HepG2 (cell line): ENCODE data around the gene SMAD7. TPM values are rescaled to one million over a fixed set of nuclear protein-coding genes. Genes with fewer than 3 reads are reported as not detected.

Source experiments
- ATF4 ChIP-seq, 2 experiments: fragments of 450-650 bp in 1 of 2; sonication (generic) in 1 of 2; formaldehyde crosslinking; IDR thresholded peaks; 2 replicates each; pipeline versions ENCODE4 v1.5.0 to v1.8.0; 2020 to 2022; ENCODE audit warnings: mild to moderate bottlenecking in 1 of 2, missing genetic modification reagents in 1 of 2
- BHLHE40 ChIP-seq: IDR thresholded peaks from 2 replicates; pipeline ENCODE4 v1.6.1; 2011; ENCODE audit warnings: low read length, improper control_type of control experiment
- FOSL2 ChIP-seq: sonication (generic); formaldehyde crosslinking; IDR thresholded peaks from 2 replicates; pipeline ENCODE4 v1.4.0; 2020; ENCODE audit warnings: missing genetic modification reagents
- GABPA ChIP-seq, 2 experiments: IDR thresholded peaks; 2 replicates each; pipeline ENCODE4 v1.6.1; 2011 to 2016; ENCODE audit warnings: low read depth in 2 of 2, low read length in 1 of 2, missing biosample characterization in 1 of 2, missing genetic modification characterization in 1 of 2
- GFI1 ChIP-seq: sonication (generic); formaldehyde crosslinking; IDR thresholded peaks from 2 replicates; pipeline ENCODE4 v1.5.0; 2020; ENCODE audit warnings: missing genetic modification reagents, mild to moderate bottlenecking, borderline replicate concordance
- HDAC2 ChIP-seq: sonication (generic); formaldehyde crosslinking; IDR thresholded peaks from 2 replicates; pipeline ENCODE4 v1.4.0; 2020; ENCODE audit warnings: missing genetic modification reagents
- KMT2B ChIP-seq: IDR thresholded peaks from 2 replicates; pipeline ENCODE4 v1.6.1; 2016; ENCODE audit warnings: missing genetic modification reagents, missing compliant biosample characterization
- MIXL1 ChIP-seq: IDR thresholded peaks from 2 replicates; pipeline ENCODE4 v1.6.1; 2016
- MTF2 ChIP-seq: sonication (generic); formaldehyde crosslinking; IDR thresholded peaks from 2 replicates; pipeline ENCODE4 v1.5.0; 2020; ENCODE audit warnings: missing genetic modification reagents, borderline replicate concordance
- MXD3 ChIP-seq: IDR thresholded peaks from 2 replicates; pipeline ENCODE4 v1.6.1; 2016; ENCODE audit warnings: mild to moderate bottlenecking, missing biosample characterization, missing genetic modification reagents
- NR2F6 ChIP-seq, 2 experiments: IDR thresholded peaks; 2 replicates each; pipeline ENCODE4 v1.6.1; 2016; ENCODE audit warnings: antibody characterized with exemption in 1 of 2, mild to moderate bottlenecking in 1 of 2
- PAWR ChIP-seq: sonication (generic); formaldehyde crosslinking; IDR thresholded peaks from 2 replicates; pipeline ENCODE4 v1.4.0; 2020; ENCODE audit warnings: missing genetic modification reagents, mild to moderate bottlenecking, borderline replicate concordance
- RNF2 ChIP-seq: fragments of 450-650 bp; conservative IDR thresholded peaks from 2 replicates; pipeline ENCODE4 v1.6.1; 2016; ENCODE audit warnings: low read depth
- ZNF10 ChIP-seq: sonication (generic); formaldehyde crosslinking; IDR thresholded peaks from 2 replicates; pipeline ENCODE4 v1.4.0; 2020; ENCODE audit warnings: mild to moderate bottlenecking, low read depth, missing genetic modification reagents, borderline replicate concordance
- ZNF44 ChIP-seq: sonication (generic); formaldehyde crosslinking; IDR thresholded peaks from 2 replicates; pipeline ENCODE4 v1.5.1; 2020; ENCODE audit warnings: mild to moderate bottlenecking, missing genetic modification reagents
- ZNF598 ChIP-seq: sonication (generic); formaldehyde crosslinking; IDR thresholded peaks from 2 replicates; pipeline ENCODE4 v1.5.1; 2020; ENCODE audit warnings: mild to moderate bottlenecking, missing genetic modification reagents, borderline replicate concordance
- ZNF710 ChIP-seq: sonication (generic); formaldehyde crosslinking; IDR thresholded peaks from 2 replicates; pipeline ENCODE4 v1.5.0; 2020; ENCODE audit warnings: mild to moderate bottlenecking, missing genetic modification reagents, borderline replicate concordance
- ZNF782 ChIP-seq: sonication (generic); formaldehyde crosslinking; IDR thresholded peaks from 2 replicates; pipeline ENCODE4 v1.4.0; 2020; ENCODE audit warnings: missing genetic modification reagents, mild to moderate bottlenecking, borderline replicate concordance
- ZNF788 ChIP-seq: sonication (generic); formaldehyde crosslinking; IDR thresholded peaks from 2 replicates; pipeline ENCODE4 v1.5.0; 2020; ENCODE audit warnings: mild to moderate bottlenecking, missing genetic modification reagents, borderline replicate concordance
- polyA plus RNA-seq, 8 experiments: library from polyadenylated mRNA; depleted of rRNA in 3 of 8; stranded (reverse) in 7 of 8; unstranded in 1 of 8; fragments of >200 nt; fragmentation: Illumina TruSeq in 4 of 8; extraction: Trizol in 4 of 8; gene quantifications; 2 replicates each; pipeline versions ENCODE4 v1.2.1 to v1.2.3, GENCODE V29; 2011 to 2016; ENCODE audit warnings: low read depth in 4 of 8, missing spikeins in 1 of 8, mixed read lengths in 1 of 8; ENCODE audit not compliant: insufficient read depth in 1 of 8
- total RNA-seq, 5 experiments: library from RNA; depleted of rRNA; stranded (reverse); fragments of >200 nt; fragmentation: Illumina TruSeq; extraction: Trizol; gene quantifications; 2 replicates each; pipeline ENCODE4 v1.2.3, GENCODE V29; 2016; ENCODE audit warnings: low read depth in 1 of 5
- TF ChIP-seq, protein P1 (sequence below): sonication (generic); formaldehyde crosslinking; IDR thresholded peaks from 2 replicates; pipeline ENCODE4 v1.4.0; 2020; ENCODE audit warnings: missing genetic modification reagents
- TF ChIP-seq, protein P2 (sequence below): sonication (generic); formaldehyde crosslinking; IDR thresholded peaks from 2 replicates; pipeline ENCODE4 v1.9.0; 2021; ENCODE audit warnings: missing genetic modification reagents, mild to moderate bottlenecking, borderline replicate concordance

SMAD7 gene
- total and polyA plus RNA-seq, 2 of the 13 experiments (the other 11 are each of a cell fraction or from before 2014, with no cell fraction given), result 17.4 to 24.7 TPM

DNA sequence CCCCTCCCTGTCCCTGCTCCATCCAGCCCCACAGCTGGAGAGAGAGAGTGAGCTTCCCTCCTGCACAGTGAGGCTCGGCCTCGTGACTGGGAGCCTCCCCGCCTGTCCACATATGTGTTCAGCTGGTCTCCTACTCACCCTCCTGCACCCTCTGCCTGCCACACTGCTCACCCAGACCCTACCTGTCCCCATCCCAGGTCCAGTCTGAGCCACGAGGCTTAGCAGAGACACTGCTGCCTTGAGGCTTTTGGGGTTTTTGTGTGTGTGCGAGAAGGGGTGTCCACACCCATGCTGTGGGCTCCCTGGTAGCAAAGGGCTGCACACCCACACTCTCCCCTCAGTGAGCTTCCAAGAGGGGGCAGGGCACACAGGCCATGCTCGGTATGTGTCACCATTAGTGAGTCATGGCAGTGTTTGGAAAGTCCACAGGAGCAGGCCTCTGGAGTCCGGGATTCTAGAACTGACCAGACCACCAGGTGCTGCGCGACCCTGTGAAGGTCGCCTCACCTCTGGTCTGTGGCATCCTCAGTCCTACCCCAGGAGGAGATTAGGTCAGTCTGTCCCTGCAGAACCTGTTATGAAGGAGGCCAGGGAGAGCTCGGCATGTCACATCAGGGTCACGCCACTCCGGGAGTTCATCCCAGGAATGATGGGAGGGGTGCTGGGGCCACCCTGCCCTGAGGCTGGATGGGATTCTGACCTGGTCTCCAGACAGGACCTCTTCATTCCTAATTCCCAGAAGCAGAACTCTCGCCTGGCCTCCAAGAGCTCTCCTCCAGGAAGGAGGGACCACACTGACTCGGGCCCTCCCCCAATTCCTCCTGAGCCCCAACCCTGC, 39.9 kb upstream of the SMAD7 start (continued):
- no peak for TF ChIP-seq GFI1 (CRISPR knock-in tag)
- TF ChIP-seq HDAC2, result peak; percentile 27; the same call in 1 of the 2 replicates
- TF ChIP-seq, protein P1, sequence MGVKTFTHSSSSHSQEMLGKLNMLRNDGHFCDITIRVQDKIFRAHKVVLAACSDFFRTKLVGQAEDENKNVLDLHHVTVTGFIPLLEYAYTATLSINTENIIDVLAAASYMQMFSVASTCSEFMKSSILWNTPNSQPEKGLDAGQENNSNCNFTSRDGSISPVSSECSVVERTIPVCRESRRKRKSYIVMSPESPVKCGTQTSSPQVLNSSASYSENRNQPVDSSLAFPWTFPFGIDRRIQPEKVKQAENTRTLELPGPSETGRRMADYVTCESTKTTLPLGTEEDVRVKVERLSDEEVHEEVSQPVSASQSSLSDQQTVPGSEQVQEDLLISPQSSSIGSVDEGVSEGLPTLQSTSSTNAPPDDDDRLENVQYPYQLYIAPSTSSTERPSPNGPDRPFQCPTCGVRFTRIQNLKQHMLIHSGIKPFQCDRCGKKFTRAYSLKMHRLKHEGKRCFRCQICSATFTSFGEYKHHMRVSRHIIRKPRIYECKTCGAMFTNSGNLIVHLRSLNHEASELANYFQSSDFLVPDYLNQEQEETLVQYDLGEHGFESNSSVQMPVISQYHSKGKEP (CRISPR knock-in tag), result no peak
- TF ChIP-seq KMT2B (CRISPR knock-in tag), result 0 out of 2 replicates have a peak, but pooled peaks have one; percentile 27
- TF ChIP-seq RNF2, result peak; percentile 39; the same call in 1 of the 2 replicates
- TF ChIP-seq MIXL1 (CRISPR knock-in tag), result no peak
- TF ChIP-seq MXD3 (CRISPR knock-in tag), result no peak
- no peak for TF ChIP-seq PAWR
- TF ChIP-seq, protein P2, sequence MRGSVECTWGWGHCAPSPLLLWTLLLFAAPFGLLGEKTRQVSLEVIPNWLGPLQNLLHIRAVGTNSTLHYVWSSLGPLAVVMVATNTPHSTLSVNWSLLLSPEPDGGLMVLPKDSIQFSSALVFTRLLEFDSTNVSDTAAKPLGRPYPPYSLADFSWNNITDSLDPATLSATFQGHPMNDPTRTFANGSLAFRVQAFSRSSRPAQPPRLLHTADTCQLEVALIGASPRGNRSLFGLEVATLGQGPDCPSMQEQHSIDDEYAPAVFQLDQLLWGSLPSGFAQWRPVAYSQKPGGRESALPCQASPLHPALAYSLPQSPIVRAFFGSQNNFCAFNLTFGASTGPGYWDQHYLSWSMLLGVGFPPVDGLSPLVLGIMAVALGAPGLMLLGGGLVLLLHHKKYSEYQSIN (CRISPR knock-in tag), result no peak
- peak; percentile 98 for TF ChIP-seq FOSL2 (CRISPR knock-in tag)
- TF ChIP-seq ZNF10 (CRISPR knock-in tag), result no peak
- 0 out of 2 replicates have a peak, but pooled peaks have one; percentile 31 for TF ChIP-seq ZNF788 (CRISPR knock-in tag)
- no peak for TF ChIP-seq NR2F6 (IDR thresholded peaks at IDR 0.05)
- peak; percentile 53; the same call in 1 of the 2 replicates for TF ChIP-seq NR2F6 (CRISPR knock-in tag; IDR thresholded peaks at IDR 0.05)
- no peak for TF ChIP-seq ZNF782 (CRISPR knock-in tag)
- 0 out of 2 replicates have a peak, but pooled peaks have one; percentile 30 for TF ChIP-seq ZNF598 (CRISPR knock-in tag)
- TF ChIP-seq ZNF710, result no peak
- peak; percentile 21; the same call in 1 of the 2 replicates for TF ChIP-seq BHLHE40
- TF ChIP-seq GABPA (IDR thresholded peaks at IDR 0.05; ENCODE audit: low read depth, low read length), result no peak
- TF ChIP-seq GABPA (CRISPR knock-in tag; IDR thresholded peaks at IDR 0.05; ENCODE audit: low read depth), result no peak
- TF ChIP-seq ZNF44, result no peak
- 0 out of 4 replicates have a peak, but pooled peaks of 1 of the 2 experiments have one; percentile 22 for TF ChIP-seq ATF4 (CRISPR knock-in tag; IDR thresholded peaks at IDR 0.05)
- TF ChIP-seq MTF2 (CRISPR knock-in tag), result peak; percentile 51; the same call in 1 of the 2 replicates
